Stimulated activated CD4-positive, alpha-beta T cell treated with anti-CD3 and anti-CD28 coated beads, Interleukin-1b, Interleukin-23, amount 100 ng/mL, for 4 hours (primary cell): Measurements from ENCODE around the gene CAMTA1.

Experiments
- DNase-seq, 2 donors: peaks; one replicate each; pipeline ENCODE4 v3.0.0-alpha.2; 2020; ENCODE audit warnings: low read depth in 2 of 2

CAMTA1 gene

DNA sequence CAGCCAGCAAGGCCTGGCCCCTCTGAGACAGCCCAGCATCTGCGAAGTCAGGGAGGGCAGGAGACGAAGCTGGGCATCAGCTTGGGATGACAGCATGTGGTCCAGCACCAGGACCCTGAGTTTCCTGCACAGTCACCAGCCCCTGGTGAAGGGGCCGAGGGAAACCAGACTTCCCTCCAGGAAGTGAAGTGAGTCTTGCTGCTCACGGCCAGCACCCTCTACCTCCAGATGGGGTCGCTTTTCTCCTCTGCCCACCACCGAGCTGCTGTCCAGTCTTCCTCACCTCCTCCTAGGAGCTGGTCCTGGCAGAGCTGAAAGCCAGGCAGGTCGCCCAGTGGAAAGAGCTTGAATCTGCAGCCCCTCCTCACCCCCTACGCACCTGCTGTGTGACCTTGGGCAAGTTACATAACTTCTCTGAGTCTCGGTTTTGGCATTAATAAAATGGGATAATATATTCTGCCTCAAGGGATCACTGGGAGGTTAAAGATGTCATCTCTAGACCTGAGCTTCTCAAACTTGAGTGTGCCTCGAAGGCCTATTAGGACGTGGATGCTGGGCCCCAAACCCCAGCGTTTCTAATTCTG is 867.4 kb downstream of the CAMTA1 start:
- DNase-seq, result no peak

DNA sequence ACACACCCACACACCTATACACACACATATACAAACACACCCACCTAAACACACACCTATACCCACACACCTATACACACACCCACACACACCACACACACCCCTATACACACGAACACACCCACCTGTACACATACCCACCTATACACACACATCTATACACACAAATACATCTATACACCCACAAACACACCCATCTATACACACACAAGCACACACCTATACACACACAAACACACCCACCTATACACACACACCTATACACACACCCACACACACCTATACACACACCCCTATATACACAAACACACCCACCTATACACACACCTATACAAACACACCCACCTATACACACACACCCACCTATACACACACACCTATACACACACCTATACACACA is 869.5 kb downstream of the CAMTA1 start:
- DNase-seq, result no peak

DNA sequence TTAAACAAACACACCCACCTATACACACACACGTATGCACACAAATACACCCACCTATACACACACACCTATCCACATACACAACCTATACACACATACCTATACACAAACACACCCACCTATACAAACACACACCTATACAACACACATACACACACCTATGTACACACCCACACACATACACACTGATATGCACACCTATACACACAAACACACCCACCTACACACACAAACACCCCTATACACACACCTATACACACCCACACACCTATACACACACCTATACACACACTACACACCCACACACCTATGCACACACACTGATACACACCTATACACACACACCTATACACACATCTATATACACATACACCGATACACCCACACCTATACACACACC is 870.1 kb downstream of the CAMTA1 start:
- DNase-seq, result no peak

DNA sequence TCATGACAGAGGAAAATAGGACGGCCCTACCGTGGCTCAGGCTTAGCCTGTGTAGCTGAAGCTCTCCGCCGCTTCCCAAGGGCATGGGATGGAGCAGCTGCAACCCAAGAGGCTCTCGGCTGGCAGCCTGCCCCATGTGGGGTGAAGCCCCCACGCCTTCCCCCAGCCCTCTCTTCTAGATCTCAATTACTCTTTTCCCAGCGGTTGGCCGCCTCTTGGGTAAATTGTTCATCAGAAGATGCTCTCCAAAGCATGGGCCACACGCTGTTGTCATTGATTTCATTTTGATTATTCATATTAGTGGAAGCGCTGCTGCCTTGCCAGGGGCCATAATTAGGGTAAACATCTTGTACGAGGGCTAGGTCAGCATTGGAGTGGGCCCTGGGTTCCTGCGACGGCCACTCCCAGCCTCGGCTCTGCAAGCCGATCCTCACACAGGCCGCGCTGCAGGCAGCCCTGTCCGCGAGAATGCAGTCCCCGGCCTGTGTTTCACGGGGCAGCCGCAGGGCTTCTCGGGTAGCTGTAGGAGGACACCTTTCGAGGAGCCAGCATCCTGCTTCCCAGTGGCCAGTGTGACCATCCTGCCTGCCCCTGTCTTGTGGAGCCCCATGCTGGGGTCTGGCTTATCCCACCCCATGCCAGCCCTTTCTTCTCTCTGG is 871.4 kb downstream of the CAMTA1 start:
- DNase-seq, result no peak

DNA sequence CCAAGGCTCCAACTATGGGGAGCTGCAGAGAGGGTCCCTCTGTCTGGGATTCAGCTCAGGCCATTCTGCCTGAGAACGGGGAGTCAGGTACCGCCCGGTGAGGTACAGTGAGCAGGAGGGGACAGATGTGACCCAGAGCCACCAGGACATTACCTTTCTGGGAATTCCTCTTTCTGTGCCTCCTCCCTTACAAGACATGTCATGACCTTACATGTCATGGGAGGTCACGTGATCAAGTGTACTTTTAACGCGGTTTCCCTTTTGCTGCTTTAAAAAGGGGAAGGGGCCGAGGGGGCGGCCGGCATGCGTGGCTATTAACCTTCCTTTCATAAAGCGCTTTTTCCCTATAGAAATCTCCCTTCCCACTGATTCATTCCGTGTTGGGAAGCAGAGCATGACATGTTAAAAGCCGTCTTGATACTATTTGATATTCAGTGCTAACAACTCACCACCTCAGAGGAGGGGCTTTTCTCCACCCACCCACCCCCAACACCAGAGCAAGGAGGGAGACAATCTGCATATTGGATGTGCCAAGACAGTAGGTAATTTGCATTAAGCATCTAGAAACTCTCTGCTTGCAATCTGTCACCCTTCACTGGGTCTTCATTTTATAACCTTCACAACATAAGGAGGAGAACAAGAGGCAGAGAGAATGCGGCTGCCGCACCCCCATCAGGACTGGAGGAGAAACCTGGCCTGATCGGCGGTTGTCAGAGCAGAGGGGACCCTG is 872.2 kb downstream of the CAMTA1 start:
- no peak for DNase-seq

DNA sequence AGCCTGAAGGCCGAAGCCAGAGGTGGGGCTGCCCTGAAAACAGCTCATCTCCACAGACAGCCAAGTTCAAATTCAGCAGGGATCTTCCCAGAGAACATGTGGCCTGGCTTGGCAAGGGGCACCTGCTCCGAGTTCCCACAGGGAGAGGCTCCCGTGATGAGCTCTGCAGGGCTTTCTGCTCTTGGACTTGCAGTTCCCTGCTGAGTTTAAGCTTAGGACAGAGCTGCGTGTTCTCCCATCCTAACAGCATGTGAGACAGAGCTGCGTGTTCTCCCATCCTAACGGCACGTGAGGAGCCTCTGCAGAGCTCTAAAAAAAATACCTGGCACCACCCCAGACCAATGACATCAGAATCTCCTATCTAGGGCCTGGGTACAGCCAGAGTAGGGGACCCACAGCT is 872.8 kb downstream of the CAMTA1 start:
- no peak for DNase-seq

DNA sequence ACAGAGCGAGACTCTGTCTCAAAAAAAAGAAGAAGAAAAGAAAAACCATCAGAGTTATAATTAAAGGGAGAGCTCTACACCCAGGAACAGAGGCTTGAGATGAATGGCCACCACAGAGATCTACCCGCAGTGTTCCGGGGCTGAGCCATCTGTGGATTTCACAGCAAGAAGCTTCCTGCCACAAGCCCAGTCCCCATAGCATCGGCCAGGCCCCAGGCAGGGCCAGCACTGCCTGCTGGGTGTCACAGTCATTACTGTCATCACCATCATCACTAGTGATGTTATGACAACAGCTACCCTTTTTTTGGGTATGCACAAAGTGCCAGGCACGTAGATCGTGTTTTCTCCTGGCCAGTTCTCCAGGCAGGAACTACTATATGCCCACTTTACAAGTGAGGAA is 874.3 kb downstream of the CAMTA1 start:
- DNase-seq, result no peak

DNA sequence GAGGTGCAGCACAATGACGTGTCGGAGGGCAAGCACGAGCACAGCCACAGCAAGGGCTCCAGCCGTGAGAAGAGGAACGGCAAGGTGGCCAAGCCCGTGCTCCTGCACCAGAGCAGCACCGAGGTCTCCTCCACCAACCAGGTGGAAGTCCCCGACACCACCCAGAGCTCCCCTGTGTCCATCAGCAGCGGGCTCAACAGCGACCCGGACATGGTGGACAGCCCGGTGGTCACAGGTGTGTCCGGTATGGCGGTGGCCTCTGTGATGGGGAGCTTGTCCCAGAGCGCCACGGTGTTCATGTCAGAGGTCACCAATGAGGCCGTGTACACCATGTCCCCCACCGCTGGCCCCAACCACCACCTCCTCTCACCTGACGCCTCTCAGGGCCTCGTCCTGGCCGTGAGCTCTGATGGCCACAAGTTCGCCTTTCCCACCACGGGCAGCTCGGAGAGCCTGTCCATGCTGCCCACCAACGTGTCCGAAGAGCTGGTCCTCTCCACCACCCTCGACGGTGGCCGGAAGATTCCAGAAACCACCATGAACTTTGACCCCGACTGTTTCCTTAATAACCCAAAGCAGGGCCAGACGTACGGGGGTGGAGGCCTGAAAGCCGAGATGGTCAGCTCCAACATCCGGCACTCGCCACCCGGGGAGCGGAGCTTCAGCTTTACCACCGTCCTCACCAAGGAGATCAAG is 878.3 kb downstream of the CAMTA1 start:
- no peak for DNase-seq

DNA sequence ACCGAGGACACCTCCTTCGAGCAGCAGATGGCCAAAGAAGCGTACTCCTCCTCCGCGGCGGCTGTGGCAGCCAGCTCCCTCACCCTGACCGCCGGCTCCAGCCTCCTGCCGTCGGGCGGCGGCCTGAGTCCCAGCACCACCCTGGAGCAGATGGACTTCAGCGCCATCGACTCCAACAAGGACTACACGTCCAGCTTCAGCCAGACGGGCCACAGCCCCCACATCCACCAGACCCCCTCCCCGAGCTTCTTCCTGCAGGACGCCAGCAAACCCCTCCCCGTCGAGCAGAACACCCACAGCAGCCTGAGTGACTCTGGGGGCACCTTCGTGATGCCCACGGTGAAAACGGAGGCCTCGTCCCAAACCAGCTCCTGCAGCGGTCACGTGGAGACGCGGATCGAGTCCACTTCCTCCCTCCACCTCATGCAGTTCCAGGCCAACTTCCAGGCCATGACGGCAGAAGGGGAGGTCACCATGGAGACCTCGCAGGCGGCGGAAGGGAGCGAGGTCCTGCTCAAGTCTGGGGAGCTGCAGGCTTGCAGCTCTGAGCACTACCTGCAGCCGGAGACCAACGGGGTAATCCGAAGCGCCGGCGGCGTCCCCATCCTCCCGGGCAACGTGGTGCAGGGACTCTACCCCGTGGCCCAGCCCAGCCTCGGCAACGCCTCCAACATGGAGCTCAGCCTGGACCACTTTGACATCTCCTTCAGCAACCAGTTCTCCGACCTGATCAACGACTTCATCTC is 879.1 kb downstream of the CAMTA1 start:
- no peak for DNase-seq

DNA sequence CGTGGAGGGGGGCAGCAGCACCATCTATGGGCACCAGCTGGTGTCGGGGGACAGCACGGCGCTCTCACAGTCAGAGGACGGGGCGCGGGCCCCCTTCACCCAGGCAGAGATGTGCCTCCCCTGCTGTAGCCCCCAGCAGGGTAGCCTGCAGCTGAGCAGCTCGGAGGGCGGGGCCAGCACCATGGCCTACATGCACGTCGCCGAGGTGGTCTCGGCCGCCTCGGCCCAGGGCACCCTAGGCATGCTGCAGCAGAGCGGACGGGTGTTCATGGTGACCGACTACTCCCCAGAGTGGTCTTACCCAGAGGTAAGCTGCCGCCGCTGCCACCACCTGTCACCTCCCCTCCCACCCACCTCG is 879.6 kb downstream of the CAMTA1 start:
- no peak for DNase-seq

DNA sequence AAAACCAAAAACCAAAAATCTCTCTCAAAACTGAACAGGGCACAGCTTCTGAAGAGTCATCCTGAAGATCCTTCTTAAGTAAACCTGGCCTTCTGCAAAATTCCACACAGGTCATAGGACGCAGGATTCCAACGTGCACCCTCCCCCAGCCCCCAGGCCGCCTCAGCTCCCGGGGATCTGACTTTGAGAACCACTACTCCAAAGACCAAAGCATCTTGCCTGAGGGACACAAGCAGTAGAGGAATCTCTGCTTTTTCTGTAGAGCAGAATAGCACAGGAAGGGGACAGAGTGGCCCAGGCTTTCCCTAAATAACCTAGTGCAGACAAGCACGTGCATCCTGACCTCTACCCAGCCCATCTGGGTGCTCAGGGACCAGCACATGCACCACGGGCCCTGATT is 881.0 kb downstream of the CAMTA1 start:
- DNase-seq, result no peak

DNA sequence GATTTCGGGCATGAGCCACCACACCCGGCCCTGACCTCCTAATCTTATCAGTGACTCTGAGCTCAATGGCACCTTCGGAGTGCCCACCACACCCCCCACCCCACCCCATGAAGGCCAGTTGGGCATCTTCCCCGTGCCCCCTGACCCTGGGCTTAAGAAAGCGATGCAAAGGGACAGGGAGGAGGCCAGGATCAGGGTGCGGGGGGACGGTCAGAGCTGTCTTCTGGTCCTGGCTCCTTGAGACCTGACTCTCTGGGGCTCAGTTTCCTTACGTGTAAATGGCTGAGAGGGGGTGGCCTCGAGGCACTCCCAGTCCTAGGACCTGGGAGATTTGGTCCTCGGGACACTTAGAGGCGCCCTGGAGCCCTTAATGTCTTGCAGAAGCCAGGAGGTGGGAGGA is 881.9 kb downstream of the CAMTA1 start:
- no peak for DNase-seq

DNA sequence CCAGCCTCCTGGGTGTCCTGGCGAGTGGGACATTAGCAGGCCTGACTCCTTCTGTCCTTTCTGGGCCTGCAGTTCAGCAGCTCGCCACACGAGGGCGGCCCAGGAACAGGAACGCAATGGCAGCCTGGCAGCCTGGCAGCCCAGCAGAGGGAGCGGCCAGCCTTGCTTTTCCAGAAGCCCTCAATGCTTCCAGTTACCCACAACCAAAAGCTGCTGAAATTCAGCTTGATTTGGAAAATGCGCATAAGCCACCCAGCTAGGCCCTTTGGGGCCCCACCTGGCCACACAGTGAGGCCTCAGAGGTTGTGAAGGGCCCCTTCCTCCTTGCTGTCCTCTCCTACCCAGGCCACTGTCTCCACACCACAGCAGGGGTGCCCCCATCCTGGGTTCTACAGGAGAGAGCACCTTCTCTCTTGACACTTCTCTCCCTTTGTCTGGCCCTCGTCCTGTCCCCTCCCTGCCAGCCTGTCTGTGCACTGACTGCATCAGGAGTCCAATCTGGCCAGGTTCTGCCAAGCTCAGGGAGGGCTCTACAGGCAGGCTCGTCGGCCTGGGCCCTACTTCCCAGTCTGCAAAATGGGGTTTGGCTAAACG is 882.5 kb downstream of the CAMTA1 start:
- DNase-seq, result peak; percentile 83 to 86

DNA sequence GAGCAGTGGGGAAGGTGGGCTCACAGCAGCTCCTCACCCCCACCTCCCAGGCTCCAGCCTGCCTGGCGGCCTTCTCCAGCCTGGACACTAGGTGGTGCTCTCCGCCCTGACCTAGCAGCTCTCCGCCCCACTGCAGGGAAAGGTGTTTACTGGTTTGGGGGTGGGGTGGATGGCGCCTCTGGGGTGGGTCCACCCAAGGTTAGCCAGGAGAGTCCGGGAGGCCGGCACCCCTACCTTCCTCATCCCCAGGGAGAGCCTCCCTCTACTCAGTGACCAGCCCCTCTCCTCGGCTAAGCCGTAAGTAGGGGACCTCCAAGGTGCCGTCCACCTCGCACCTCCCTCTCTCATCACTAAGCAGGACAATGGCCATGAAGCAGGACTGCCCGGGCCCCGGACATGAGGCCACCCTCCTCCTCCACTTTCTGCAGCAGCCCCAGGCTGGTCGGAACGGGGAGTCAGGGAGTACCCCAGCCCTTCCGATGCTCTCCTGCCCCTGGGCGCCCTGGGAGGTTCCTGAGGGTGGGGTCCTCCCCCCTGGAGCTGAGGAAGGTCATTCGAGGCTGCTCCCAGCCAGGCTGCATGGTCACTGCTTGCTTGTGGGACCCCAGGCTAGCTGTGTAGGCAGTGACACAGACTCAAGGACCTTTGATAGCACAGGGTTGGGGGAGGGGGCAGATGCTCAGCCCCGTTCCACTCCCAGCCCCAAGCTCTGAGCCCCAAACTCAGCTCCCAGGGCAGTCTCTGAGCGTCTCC is 884.5 kb downstream of the CAMTA1 start:
- DNase-seq, result peak; percentile 46

DNA sequence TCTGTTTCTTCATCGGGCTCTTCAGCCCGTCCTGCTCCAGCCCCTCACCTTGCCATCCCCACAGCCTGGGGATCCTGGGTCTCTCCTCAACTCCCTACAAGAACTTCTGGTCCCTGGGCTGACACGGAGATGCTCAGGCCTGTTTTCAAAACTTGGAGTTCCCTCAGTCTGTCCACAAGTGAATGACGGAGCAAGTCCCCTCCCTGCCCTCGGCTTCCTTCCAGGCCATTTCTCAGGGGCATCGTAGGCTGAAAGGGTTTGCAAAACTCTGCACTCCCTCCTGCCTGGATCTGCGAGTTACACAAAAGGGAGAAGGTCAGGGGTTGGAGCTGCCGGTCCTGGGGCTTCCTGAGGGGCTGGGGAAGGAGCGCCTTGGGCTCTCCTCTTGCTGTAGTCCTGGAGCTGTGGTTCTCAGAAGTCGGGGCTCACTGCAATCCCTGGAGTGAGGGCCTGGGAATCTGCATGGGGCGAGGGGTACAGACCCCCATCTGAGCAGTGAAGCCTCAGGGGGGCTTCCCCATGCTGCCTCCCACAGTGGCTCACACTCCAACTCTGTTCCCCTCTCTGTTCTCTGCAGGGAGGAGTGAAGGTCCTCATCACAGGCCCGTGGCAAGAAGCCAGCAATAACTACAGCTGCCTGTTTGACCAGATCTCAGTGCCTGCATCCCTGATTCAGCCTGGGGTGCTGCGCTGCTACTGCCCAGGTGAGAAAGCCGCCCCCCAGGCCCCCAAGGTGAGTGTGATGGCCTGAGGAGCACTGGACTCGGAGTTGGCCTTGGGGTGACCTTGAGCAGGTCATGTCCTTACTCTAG is 885.3 kb downstream of the CAMTA1 start:
- DNase-seq, result no peak

DNA sequence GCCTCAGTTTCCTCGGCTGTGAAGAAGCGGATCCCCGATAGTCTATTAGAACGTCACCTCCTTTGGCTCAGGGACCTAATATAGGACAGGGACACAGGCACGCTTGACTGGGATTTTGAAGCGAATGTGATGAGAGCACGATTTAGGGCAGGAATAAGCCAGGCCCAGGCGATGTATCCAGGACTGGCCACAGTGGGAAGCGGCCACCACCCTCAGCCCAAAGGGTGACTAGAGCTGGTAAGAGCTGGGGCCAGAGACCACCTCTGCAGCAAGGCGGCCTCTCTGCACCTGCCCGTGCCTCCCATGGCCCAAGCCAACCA is 885.9 kb downstream of the CAMTA1 start:
- no peak for DNase-seq

DNA sequence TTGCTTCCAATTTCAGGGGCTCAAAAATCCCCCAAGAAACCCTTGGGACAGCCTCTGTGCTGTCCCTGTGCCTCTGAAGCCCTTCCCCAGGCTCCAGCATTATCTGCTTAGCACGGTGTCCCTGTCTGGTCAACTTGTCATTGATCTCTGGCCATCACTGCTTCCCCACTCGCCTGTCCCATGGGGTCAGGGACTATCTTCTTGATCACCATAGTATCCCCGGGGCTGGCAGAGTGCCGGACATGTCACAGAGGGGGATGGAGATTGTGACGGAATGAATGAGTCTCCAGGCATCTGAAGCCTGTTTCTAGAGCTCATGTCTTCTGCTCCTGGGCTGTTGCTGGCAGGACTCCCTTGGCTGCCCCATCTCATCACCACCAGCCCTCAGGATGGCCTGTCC is 886.4 kb downstream of the CAMTA1 start:
- DNase-seq, result no peak

DNA sequence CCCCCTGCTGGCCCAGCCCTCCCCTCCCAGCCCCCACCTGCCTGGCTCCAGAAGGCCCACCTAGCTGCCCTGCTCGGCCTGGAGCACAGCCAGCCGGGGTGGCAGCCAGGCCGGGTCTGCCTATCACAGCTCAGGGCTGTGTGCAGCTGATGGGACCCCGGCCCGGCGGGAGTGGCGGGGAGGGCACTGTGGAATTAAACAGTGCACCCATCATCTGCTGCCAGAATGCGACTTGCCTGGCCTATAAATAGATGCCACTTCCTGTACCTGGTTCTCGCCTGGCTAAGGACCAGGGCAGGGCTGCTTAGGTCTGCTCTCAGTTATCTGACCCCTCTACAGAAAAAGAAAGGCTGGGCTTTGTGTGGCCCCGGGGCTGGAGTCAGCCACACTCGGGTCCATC is 887.6 kb downstream of the CAMTA1 start:
- no peak for DNase-seq

DNA sequence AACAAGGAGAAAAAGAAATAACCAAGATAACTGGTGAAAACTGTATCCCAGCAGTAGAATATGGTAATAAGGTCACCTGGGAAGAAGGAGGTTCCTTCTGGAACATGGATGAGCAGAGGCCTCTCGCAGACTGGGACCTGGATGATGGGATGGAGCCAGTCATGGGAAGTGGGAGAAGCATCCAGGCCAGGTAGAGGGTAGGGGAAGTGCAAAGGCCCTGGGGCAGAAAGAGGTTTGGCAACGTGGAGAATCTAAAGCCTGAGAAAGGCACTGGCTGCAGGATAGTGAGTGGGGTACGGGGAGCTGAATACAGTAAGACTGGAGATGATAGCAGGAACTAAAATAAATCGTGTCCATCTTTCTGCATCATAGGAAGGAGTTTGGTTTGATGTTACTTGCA is 889.7 kb downstream of the CAMTA1 start:
- DNase-seq, result no peak
